ENCODE results near the gene AMPH.

AMPH gene

GRCh38 chr7:38504684-38505083 lies 126.5 kb downstream of the AMPH start:
- TF ChIP-seq CTCF (conservative IDR thresholded peaks at IDR 0.05; ENCODE audit: low read depth, low read length): no peak
- DNase-seq (ENCODE audit: low read depth): no peak
- H3K4me3 ChIP-seq (ENCODE audit: low read depth, low read length): no peak overlapping the region

- no peak overlapping the region for H3K4me3 ChIP-seq (ENCODE audit: low read depth, low read length)
- no peak for DNase-seq (ENCODE audit: low read depth)
- TF ChIP-seq CTCF (conservative IDR thresholded peaks at IDR 0.05; ENCODE audit: low read depth, low read length): no peak
Measured at GRCh38 chr7:38502848-38503247, 128.3 kb downstream of the AMPH start.

DNA sequence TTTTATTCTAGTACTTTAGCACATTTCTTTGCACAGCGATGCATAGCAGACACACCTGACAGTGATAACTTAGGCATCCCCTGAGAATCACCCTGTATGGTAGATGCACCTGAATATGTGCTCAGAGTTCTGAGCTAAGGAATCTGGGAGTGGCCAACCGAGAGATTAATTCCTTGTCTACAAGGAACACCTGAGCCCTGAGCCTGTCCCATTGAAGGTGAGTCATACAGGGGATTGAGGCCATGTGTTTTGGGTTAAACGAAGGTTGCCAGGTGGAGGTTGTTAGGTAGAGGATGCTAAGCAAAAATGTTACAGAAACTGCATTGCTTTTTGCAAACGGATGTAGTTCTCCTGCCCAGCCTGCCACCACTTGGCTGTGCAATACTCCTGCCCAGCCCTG lies 128.9 kb downstream of the AMPH start:
- no peak for DNase-seq (ENCODE audit: low read depth)
- no peak for TF ChIP-seq CTCF (conservative IDR thresholded peaks at IDR 0.05; ENCODE audit: low read depth, low read length)
- H3K4me3 ChIP-seq (ENCODE audit: low read depth, low read length): no peak overlapping the region

- H3K4me3 ChIP-seq (ENCODE audit: low read depth, low read length): no peak overlapping the region
- no peak for TF ChIP-seq CTCF (conservative IDR thresholded peaks at IDR 0.05; ENCODE audit: low read depth, low read length)
- DNase-seq (ENCODE audit: low read depth): no peak
Measured at GRCh38 chr7:38492010-38492409, 139.2 kb downstream of the AMPH start.

DNA sequence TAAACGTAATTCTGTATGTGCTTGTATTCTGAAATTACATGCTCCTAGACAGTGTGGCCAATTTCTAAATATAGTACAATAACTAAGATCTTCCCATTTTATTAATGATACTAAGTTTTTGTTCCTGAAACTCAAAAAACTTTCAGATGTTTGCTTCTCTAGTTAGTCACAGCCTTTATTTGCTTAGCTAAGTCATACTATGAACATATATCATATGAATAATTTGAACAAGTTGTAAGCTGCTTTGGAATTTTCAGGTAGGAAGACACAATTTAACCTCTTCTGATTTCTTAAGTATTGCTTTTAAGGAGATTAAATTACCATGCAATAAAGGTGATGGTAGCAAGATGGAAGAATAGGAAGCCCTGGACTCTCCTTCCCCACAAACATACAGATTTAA lies 148.7 kb downstream of the AMPH start:
- no peak for DNase-seq (ENCODE audit: low read depth)
- H3K4me3 ChIP-seq (ENCODE audit: low read depth, low read length): no peak overlapping the region
- TF ChIP-seq CTCF (conservative IDR thresholded peaks at IDR 0.05; ENCODE audit: low read depth, low read length): no peak

GRCh38 chr7:38481401-38481800 lies 149.8 kb downstream of the AMPH start:
- no peak for DNase-seq (ENCODE audit: low read depth)
- TF ChIP-seq CTCF (conservative IDR thresholded peaks at IDR 0.05; ENCODE audit: low read depth, low read length): no peak
- H3K4me3 ChIP-seq (ENCODE audit: low read depth, low read length): no peak overlapping the region

DNA sequence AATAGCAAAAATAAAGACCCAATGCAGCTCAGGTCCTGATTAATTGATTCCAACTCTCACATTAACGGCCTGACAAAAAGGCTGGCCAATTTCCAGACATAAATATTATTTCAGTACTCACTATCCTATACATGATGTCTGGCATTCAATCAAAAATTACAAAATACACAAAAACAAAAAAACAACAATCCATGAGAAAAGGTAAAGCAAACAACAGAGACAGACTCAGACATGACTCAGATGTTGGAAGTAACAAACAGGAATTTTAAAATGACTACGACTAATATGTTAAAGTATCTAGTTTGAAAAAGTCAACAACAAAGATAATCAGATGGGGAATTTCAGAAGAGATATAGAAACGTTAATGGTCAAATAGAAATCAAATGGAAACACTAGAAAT lies 152.8 kb downstream of the AMPH start:
- DNase-seq (ENCODE audit: low read depth): no peak
- no peak for TF ChIP-seq CTCF (conservative IDR thresholded peaks at IDR 0.05; ENCODE audit: low read depth, low read length)
- no peak overlapping the region for H3K4me3 ChIP-seq (ENCODE audit: low read depth, low read length)
